ENCODE data around the gene OLIG2.

GRCh38 chr21:33076600-33077329, 51.0 kb downstream of the OLIG2 start:
- no peak for TF ChIP-seq TAF1 (IDR thresholded peaks at IDR 0.05; ENCODE audit: borderline replicate concordance, low read depth, low read length)
- no peak for TF ChIP-seq POLR2AphosphoS5 (IDR thresholded peaks at IDR 0.05; ENCODE audit: low read depth, low read length)
- TF ChIP-seq POLR2A (IDR thresholded peaks at IDR 0.05; ENCODE audit: low read depth, low read length) = no peak
